Spleen (tissue), 7 donors: ENCODE data around the gene ITGB8.

ENCODE experiments used
- CTCF ChIP-seq, 11 experiments: fragments of 200-600 bp in 7 of 11; fragments of 450-650 bp in 4 of 11; sonication (generic) in 4 of 11; IDR thresholded peaks in 8 of 11; conservative IDR thresholded peaks in 3 of 11; 1 replicate in 7 of 11; 2 replicates in 4 of 11; pipeline versions ENCODE4 v1.4.0 to v1.8.0; 2016 to 2021; ENCODE audit warnings: antibody characterized with exemption in 11 of 11, inconsistent platforms in 4 of 11, mild to moderate bottlenecking in 1 of 11
- POLR2A ChIP-seq, 3 donors: fragments of 450-650 bp; IDR thresholded peaks; one replicate each; pipeline ENCODE4 v1.5.1; 2017; ENCODE audit warnings: antibody characterized with exemption in 3 of 3, mild to moderate bottlenecking in 1 of 3
- POLR2AphosphoS5 ChIP-seq, 3 donors: sonication (generic); formaldehyde crosslinking; IDR thresholded peaks; one replicate each; pipeline ENCODE4 v1.5.1; 2017; ENCODE audit warnings: antibody characterized with exemption in 3 of 3
- donor health status: DM: no; HTN: no; CAD: no; lungs with moderate emphysema.
- donor health status: DM: no; HTN: no; CAD: no.
- donor health status: DM: no; HTN: no; CAD: no.

GRCh38 chr7:20296901-20297300 is 33.8 kb upstream of the ITGB8 start:
- TF ChIP-seq POLR2A (IDR thresholded peaks at IDR 0.05) (no peak), CTCF (IDR thresholded peaks at IDR 0.05 in 8 of 11, conservative IDR thresholded peaks at IDR 0.05 in 3 of 11) (no peak), POLR2AphosphoS5 (IDR thresholded peaks at IDR 0.05) (no peak)
